NT2/D1 (cell line): Measurements from ENCODE around the gene ABI3BP.

Source experiments
- SUZ12 ChIP-seq: IDR thresholded peaks from 2 replicates; pipeline ENCODE4 v1.6.1; 2011; ENCODE audit not compliant: insufficient read length, insufficient read depth; ENCODE audit errors: extremely low read depth
- YY1 ChIP-seq: IDR thresholded peaks from 2 replicates; pipeline ENCODE4 v1.6.1; 2011; ENCODE audit not compliant: insufficient read length, insufficient read depth
- ZNF274 ChIP-seq: IDR thresholded peaks from 2 replicates; pipeline ENCODE4 v1.6.1; 2011; ENCODE audit warnings: mild to moderate bottlenecking, low read depth, low read length

DNA sequence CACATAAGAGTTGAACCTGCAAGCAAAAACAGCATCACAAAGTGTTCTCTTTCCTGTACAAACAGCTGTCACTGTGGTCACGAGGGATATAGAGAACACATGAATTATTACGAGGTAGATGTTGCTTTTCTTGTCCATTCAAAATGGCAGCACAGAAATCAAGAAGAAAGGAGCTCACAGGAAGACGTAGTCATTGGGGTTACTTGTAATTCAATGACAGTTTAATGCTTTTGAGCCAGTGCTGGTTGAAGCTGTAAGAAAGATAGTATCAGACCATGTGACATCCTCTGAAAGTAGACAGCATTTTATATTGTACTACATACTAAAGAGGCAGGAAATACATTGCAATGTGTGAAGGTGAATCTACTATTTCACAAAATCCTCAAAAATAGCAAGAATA is 140.4 kb downstream of the ABI3BP start:
- TF ChIP-seq ZNF274 (no peak), SUZ12 (no peak), YY1 (no peak)
